K562 (cell line): ENCODE measurements around the gene TOGARAM2. TPM values are rescaled to one million over a fixed set of nuclear protein-coding genes. Genes with fewer than 3 reads are reported as not detected.

Source experiments
- ATAC-seq: fragments of 200-7000 bp; cut with Tn5 transposase; 3 replicates; pipeline ENCODE4 v1.9.1; 2020; ENCODE audit warnings: moderate library complexity
- Bru-seq: library from RNA; stranded (reverse); fragments of 400-500 nt; gene quantifications from one replicate; lab custom pipeline; 2021; lab: Mats Ljungman, UMichigan
- BruChase-seq, 2 experiments: library from RNA; stranded (reverse); fragments of 400-500 nt; gene quantifications; one replicate each; lab custom pipeline; 2021; lab: Mats Ljungman, UMichigan
- BruUV-seq: library from RNA; stranded (reverse); fragments of 400-500 nt; replicated peaks from 2 replicates; lab custom pipeline; 2021; lab: Mats Ljungman, UMichigan
- CTCF ChIA-PET: fragments of 300-600 bp; formaldehyde crosslinking; extraction: SDS; loops from one replicate; lab custom pipeline; 2021; ENCODE audit warnings: low intra/inter-chr PET ratio; lab: Yijun Ruan, JAX
- POLR2A ChIA-PET: fragments of 300-600, 350-650 bp; sonication (Branson Sonifier 250); formaldehyde crosslinking; extraction: SDS; loops from one replicate; lab custom pipeline; 2021; ENCODE audit warnings: antibody characterized with exemption, inconsistent platforms; lab: Yijun Ruan, JAX
- DNase-seq, 4 experiments: peaks; one replicate each; pipeline versions ENCODE4 v3.0.0 to v3.0.0-alpha.2; 2011 to 2018; ENCODE audit warnings: low spot score in 3 of 4, mixed read lengths in 3 of 4; ENCODE audit errors: extremely low read depth in 1 of 4
- FAIRE-seq: peaks from 2 replicates; lab custom pipeline; 2011; peaks lifted over from hg19 to GRCh38; lab: Jason Lieb, UNC
- H2AFZ ChIP-seq: 2 replicates; pipeline ENCODE4 v1.6.0; 2011; ENCODE audit warnings: low read depth, low read length, control low read depth, inconsistent platforms
- H3K27ac ChIP-seq: fragments of 200-600 bp; 3 replicates; pipeline ENCODE4 v1.8.0; 2011; ENCODE audit warnings: low read depth, mild to moderate bottlenecking, control low read depth, inconsistent platforms, low read length, moderate library complexity, mixed read lengths; ENCODE audit errors: extremely low read depth
- H3K27me3 ChIP-seq, 2 experiments: fragments of 300-600 bp in 1 of 2; 2 replicates in 1 of 2; 3 replicates in 1 of 2; pipeline versions ENCODE4 v1.6.0 to v1.8.0; 2011; ENCODE audit warnings: inconsistent platforms in 2 of 2, low read length in 2 of 2, mild to moderate bottlenecking in 1 of 2, mixed read lengths in 1 of 2, moderate library complexity in 1 of 2; ENCODE audit not compliant: control insufficient read depth in 2 of 2, insufficient read depth in 2 of 2
- H3K36me3 ChIP-seq: fragments of 300-600 bp; 3 replicates; pipeline ENCODE4 v1.8.0; 2011; ENCODE audit warnings: mild to moderate bottlenecking, low read length, inconsistent platforms; ENCODE audit not compliant: control insufficient read depth, insufficient read depth
- H3K4me1 ChIP-seq, 2 experiments: fragments of 200-600 bp in 1 of 2; replicated peaks in 1 of 2; 2 replicates in 1 of 2; 3 replicates in 1 of 2; pipeline versions ENCODE4 v1.5.1 to v1.8.0; 2011; ENCODE audit warnings: inconsistent platforms in 2 of 2, low read length in 2 of 2, mild to moderate bottlenecking in 1 of 2, mixed read lengths in 1 of 2, moderate library complexity in 1 of 2; ENCODE audit not compliant: control insufficient read depth in 2 of 2, insufficient read depth in 2 of 2
- H3K4me2 ChIP-seq: 2 replicates; pipeline ENCODE4 v1.6.1; 2011; ENCODE audit warnings: low read length, control low read depth, inconsistent platforms, mixed read lengths; ENCODE audit not compliant: insufficient read depth
- H3K4me3 ChIP-seq: fragments of 200-600 bp; sonication (generic), shearing (Covaris generic); 2 replicates; pipeline ENCODE4 v1.5.1; 2016; ENCODE audit warnings: control low read depth, inconsistent platforms
- H3K79me2 ChIP-seq: fragments of 200-600 bp; 3 replicates; pipeline ENCODE4 v1.8.0; 2011; ENCODE audit warnings: low read length, inconsistent platforms; ENCODE audit not compliant: control insufficient read depth, insufficient read depth
- H3K9ac ChIP-seq, 2 experiments: 2 replicates each; pipeline versions ENCODE4 v1.6.0 to v1.6.1; 2011; ENCODE audit warnings: low read depth in 2 of 2, low read length in 2 of 2, control low read depth in 1 of 2, inconsistent platforms in 1 of 2, mild to moderate bottlenecking in 1 of 2, mixed read lengths in 1 of 2; ENCODE audit not compliant: insufficient read depth in 1 of 2
- H3K9me1 ChIP-seq: one replicate; pipeline ENCODE4 v1.6.0; 2011; ENCODE audit warnings: inconsistent platforms, mild to moderate bottlenecking, low read length, moderate library complexity; ENCODE audit not compliant: control insufficient read depth, insufficient read depth
- H3K9me3 ChIP-seq: replicated peaks from 2 replicates; pipeline ENCODE4 v1.5.1; 2011; ENCODE audit warnings: low read depth, low read length, inconsistent platforms; ENCODE audit not compliant: control insufficient read depth, insufficient read depth
- H4K20me1 ChIP-seq: replicated peaks from 2 replicates; pipeline ENCODE4 v1.6.1; 2011; ENCODE audit warnings: low read length, inconsistent platforms, mixed read lengths; ENCODE audit not compliant: control insufficient read depth, insufficient read depth
- BRCA1 ChIP-seq, 2 experiments: fragments of 450-650 bp in 1 of 2; sonication (generic) in 1 of 2; formaldehyde crosslinking in 1 of 2; IDR thresholded peaks; 2 replicates each; pipeline versions ENCODE4 v1.5.0 to v1.6.1; 2017 to 2020; ENCODE audit warnings: mild to moderate bottlenecking in 1 of 2, missing genetic modification reagents in 1 of 2
- BRD9 ChIP-seq: fragments of 450-650 bp; IDR thresholded peaks from 2 replicates; pipeline ENCODE4 v1.6.1; 2018; ENCODE audit warnings: low read depth; ENCODE audit not compliant: partially characterized antibody
- JUN ChIP-seq, 2 experiments: sonication (generic) in 1 of 2; formaldehyde crosslinking in 1 of 2; IDR thresholded peaks; 2 replicates each; pipeline versions ENCODE4 v1.6.1 to v1.8.0; 2012 to 2022; ENCODE audit warnings: borderline replicate concordance in 2 of 2, mild to moderate bottlenecking in 2 of 2, improper control_type of control experiment in 1 of 2, low read depth in 1 of 2, low read length in 1 of 2, missing genetic modification reagents in 1 of 2
- MNT ChIP-seq, 2 experiments: fragments of 450-650 bp; conservative IDR thresholded peaks; 2 replicates each; pipeline ENCODE4 v1.6.1; 2017; ENCODE audit warnings: mild to moderate bottlenecking in 2 of 2, moderate library complexity in 2 of 2
- MTA1 ChIP-seq: fragments of 450-650 bp; IDR thresholded peaks from 2 replicates; pipeline ENCODE4 v1.6.1; 2017; ENCODE audit warnings: borderline replicate concordance
- TRIM28 ChIP-seq: fragments of 450-650 bp; IDR thresholded peaks from 2 replicates; pipeline ENCODE4 v1.6.1; 2017
- ZNF507 ChIP-seq: conservative IDR thresholded peaks from 2 replicates; pipeline ENCODE4 v1.6.1; 2017; ENCODE audit warnings: missing genetic modification characterization, missing compliant biosample characterization
- ZNF586 ChIP-seq: fragments of 450-650 bp; formaldehyde crosslinking; conservative IDR thresholded peaks from 2 replicates; pipeline ENCODE4 v1.4.0; 2020; ENCODE audit warnings: mild to moderate bottlenecking, moderate library complexity
- WGBS: fragments of 100-300 bp; shearing (Covaris generic); methylation state at CpG from one replicate; pipeline ENCODE4 v1.1.6; 2016; ENCODE audit warnings: low coverage, mixed read lengths; ENCODE audit not compliant: insufficient coverage; ENCODE audit errors: missing lambda C conversion rate; 5-methylcytosine and 5-hydroxymethylcytosine counted together
- in situ Hi-C: fragments of 300-500 bp; cut with MboI; formaldehyde crosslinking; loops from 4 replicates; pipeline ENCODE4 v1.15.0; 2018; ENCODE audit warnings: inconsistent platforms, mixed read lengths
- intact Hi-C: fragments of 100-400 bp; cut with micrococcal nuclease; formaldehyde crosslinking; loops from 2 replicates; pipeline ENCODE4 v1.14.2; 2022
- long read RNA-seq, 3 experiments: library from polyadenylated mRNA in 2 of 3; library from RNA in 1 of 3; unstranded in 2 of 3; stranded (forward) in 1 of 3; transcript quantifications; one replicate each; pipeline ENCODE4 v2.0.0, GENCODE V29; 2019 to 2022
- polyA minus RNA-seq, 3 experiments: library from RNA; depleted of rRNA, polyadenylated mRNA; stranded (reverse); fragments of >200 nt; gene quantifications; 2 replicates each; pipeline ENCODE4 v1.2.3, GENCODE V29; 2011
- polyA plus RNA-seq, 8 experiments: library from polyadenylated mRNA; depleted of rRNA in 4 of 8; stranded (reverse) in 5 of 8; unstranded in 3 of 8; fragments of >200 nt; fragmentation: Nextera tagmentation in 2 of 8; fragmentation: Illumina TruSeq in 1 of 8; extraction: Ambion mirVana in 2 of 8; extraction: Trizol in 1 of 8; gene quantifications; 2 replicates each; pipeline versions ENCODE4 v1.2.1 to v1.2.3, GENCODE V29; 2011 to 2014; ENCODE audit warnings: inconsistent platforms in 1 of 8, missing spikeins in 1 of 8
- total RNA-seq, 7 experiments: library from RNA; depleted of rRNA in 6 of 7; stranded (reverse); fragments of >200 nt in 6 of 7; fragmentation: Illumina TruSeq in 2 of 7; extraction: Trizol in 2 of 7; gene quantifications; 2 replicates each; pipeline versions ENCODE4 v1.2.1 to v1.2.3, GENCODE V29; 2011 to 2021; ENCODE audit warnings: low replicate concordance in 1 of 7
- TF ChIP-seq, protein P1 (sequence below): fragments of 250-450 bp; sonication (Bioruptor Pico); IDR thresholded peaks from 2 replicates; pipeline ENCODE4 v1.5.0; 2022; ENCODE audit warnings: mild to moderate bottlenecking

TOGARAM2 gene
- not detected in 2 replicates for total RNA-seq (2011; cell fraction: chromatin; rRNA removed; ENCODE audit: low replicate concordance)
- total RNA-seq (2011; cell fraction: nucleolus; rRNA removed) = not detected in 2 replicates
- total RNA-seq (2011; cell fraction: nucleoplasm; rRNA removed) = 0.08 TPM in 1 of 2 replicates, not detected in the other
- total RNA-seq (2014; rRNA removed) (not detected in 2 replicates), total RNA-seq (2014; rRNA removed; fragmentation: Illumina TruSeq; extraction: Trizol) (not detected in 2 replicates), total RNA-seq (2015; rRNA removed; fragmentation: Illumina TruSeq; extraction: Trizol) (not detected in 2 replicates), total RNA-seq (2021) (not detected in 2 replicates), polyA plus RNA-seq (2011; rRNA removed) (not detected in 2 replicates), polyA plus RNA-seq (2014; fragmentation: Illumina TruSeq; extraction: Trizol) (not detected in 2 replicates), polyA plus RNA-seq (2014; fragmentation: Nextera tagmentation; extraction: Ambion mirVana) (not detected), polyA plus RNA-seq (2014; rRNA removed) (not detected in 2 replicates), polyA minus RNA-seq (2011; rRNA and poly(A)+ RNA removed) (not detected in 2 replicates), Bru-seq, nascent RNA (percentile 7 among the genes with signal in this experiment), BruChase-seq, experiment 1, labeled RNA remaining after a 2-hour chase (percentile 10 among the genes with signal in this experiment), BruChase-seq, experiment 2, labeled RNA remaining after a 6-hour chase (percentile 14 among the genes with signal in this experiment)
- under 0.01 TPM in 1 of 2 replicates, not detected in the other for polyA plus RNA-seq (2011; cell fraction: cytosol; rRNA removed)
- polyA plus RNA-seq (2011; cell fraction: nucleus; rRNA removed) = 0.01 TPM in 1 of 2 replicates, not detected in the other
- not detected in 2 replicates for polyA plus RNA-seq (2012)
- not detected in 2 replicates for polyA minus RNA-seq (2011; cell fraction: cytosol; rRNA and poly(A)+ RNA removed)
- polyA minus RNA-seq (2011; cell fraction: nucleus; rRNA and poly(A)+ RNA removed) = not detected in 2 replicates
- long read RNA-seq, experiment 1 = 0 reads
- long read RNA-seq, experiment 2 = 0 reads
- long read RNA-seq, experiment 3 = 0 reads

DNA sequence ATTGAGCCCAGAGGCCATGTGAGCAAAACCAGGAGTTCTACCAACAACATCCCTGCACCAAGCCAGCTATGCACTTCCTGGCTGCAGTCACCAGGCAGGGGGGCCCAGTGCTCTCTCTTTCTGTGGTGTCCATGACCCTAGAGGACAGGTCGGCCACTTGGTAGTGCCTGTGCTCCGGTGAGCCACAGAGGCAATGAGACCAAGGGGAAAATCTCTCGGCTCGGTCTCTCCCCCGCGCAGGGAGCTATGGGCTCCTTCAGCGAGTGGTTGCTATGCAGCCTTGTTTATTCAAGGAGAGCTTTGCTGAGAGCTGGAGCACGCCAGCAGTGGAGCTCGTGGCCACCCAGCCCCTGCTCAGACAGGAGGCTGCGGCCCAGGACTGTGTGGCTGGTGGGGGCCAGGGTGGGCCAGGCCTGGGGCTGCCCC is at the start of gene TOGARAM2:
Gene TOGARAM2 (plus strand): TSS at position 283 of the 426 bp plus-strand sequence. CDS start 13,537 bp downstream, outside the sequence.
- H3K9me1 ChIP-seq = no peaks in the 10 kb centered on the region
- intact Hi-C loops (no loop called here), in situ Hi-C loops (no loop called here)
- peak; percentile 26; the same call in 2 of the 3 replicates for ATAC-seq
- H3K27ac ChIP-seq = no peak within 1 kb of the TSS
- no TSS peak for BruUV-seq
- peaks cover 2 to 62% of the 10 kb centered on the region in 2 experiments; a peak in 3 of 5 replicates for H3K27me3 ChIP-seq
- CTCF ChIA-PET = no interaction called here
- POLR2A ChIA-PET = interaction anchor here (1.2 kb wide), 1 partner anchor 10 kb away, joined by 3 read pairs; no protein-coding TSS in a partner anchor
- no peaks in the 10 kb centered on the region for H4K20me1 ChIP-seq
- no peak for TF ChIP-seq BRCA1 (IDR thresholded peaks at IDR 0.05)
- no peak for TF ChIP-seq BRCA1 (CRISPR knock-in tag; IDR thresholded peaks at IDR 0.05)
- TF ChIP-seq ZNF586 = no peak
- TF ChIP-seq MTA1 = no peak
- TF ChIP-seq, protein P1, sequence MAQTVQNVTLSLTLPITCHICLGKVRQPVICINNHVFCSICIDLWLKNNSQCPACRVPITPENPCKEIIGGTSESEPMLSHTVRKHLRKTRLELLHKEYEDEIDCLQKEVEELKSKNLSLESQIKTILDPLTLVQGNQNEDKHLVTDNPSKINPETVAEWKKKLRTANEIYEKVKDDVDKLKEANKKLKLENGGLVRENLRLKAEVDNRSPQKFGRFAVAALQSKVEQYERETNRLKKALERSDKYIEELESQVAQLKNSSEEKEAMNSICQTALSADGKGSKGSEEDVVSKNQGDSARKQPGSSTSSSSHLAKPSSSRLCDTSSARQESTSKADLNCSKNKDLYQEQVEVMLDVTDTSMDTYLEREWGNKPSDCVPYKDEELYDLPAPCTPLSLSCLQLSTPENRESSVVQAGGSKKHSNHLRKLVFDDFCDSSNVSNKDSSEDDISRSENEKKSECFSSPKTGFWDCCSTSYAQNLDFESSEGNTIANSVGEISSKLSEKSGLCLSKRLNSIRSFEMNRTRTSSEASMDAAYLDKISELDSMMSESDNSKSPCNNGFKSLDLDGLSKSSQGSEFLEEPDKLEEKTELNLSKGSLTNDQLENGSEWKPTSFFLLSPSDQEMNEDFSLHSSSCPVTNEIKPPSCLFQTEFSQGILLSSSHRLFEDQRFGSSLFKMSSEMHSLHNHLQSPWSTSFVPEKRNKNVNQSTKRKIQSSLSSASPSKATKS = no peak
- no peak for TF ChIP-seq MNT (conservative IDR thresholded peaks at IDR 0.05)
- no peak for TF ChIP-seq JUN (IDR thresholded peaks at IDR 0.05; ENCODE audit: borderline replicate concordance, low read depth, low read length)
- TF ChIP-seq JUN (CRISPR knock-in tag; IDR thresholded peaks at IDR 0.05; ENCODE audit: borderline replicate concordance) = no peak
- no peak for TF ChIP-seq ZNF507 (tag)
- TF ChIP-seq TRIM28 = no peak
- TF ChIP-seq BRD9 = no peak
- H3K4me3 ChIP-seq = no peak within 1 kb of the TSS
- H2AFZ ChIP-seq = no peak within 1 kb of the TSS
- no peak for DNase-seq
- no peaks in the 10 kb centered on the region; a peak in 1 of 5 replicates for H3K4me1 ChIP-seq
- 1% methylated on average over 10 of the region's 10 CpGs for WGBS
- no peaks in the 10 kb centered on the region for H3K79me2 ChIP-seq
- H3K4me2 ChIP-seq = no peak within 1 kb of the TSS
- H3K36me3 ChIP-seq = no peaks in the 10 kb centered on the region
- peak within 1 kb of the TSS in 1 of 2 experiments; percentile 74; a peak in 1 of 4 replicates for H3K9ac ChIP-seq
- FAIRE-seq = no peak
- no peaks in the 10 kb centered on the region for H3K9me3 ChIP-seq
